Glomerular visceral epithelial cell (primary cell): ENCODE data around the gene RBM20.
"Not testable (repeated sequence)": the region's sequence is repeated elsewhere in the genome, so short reads cannot be mapped to it uniquely, and the experiment has no call there.

Experiments used
- DNase-seq: peaks from one replicate; pipeline ENCODE4 v3.0.0-alpha.2; 2016; ENCODE audit errors: extremely low spot score

Gene RBM20

DNA sequence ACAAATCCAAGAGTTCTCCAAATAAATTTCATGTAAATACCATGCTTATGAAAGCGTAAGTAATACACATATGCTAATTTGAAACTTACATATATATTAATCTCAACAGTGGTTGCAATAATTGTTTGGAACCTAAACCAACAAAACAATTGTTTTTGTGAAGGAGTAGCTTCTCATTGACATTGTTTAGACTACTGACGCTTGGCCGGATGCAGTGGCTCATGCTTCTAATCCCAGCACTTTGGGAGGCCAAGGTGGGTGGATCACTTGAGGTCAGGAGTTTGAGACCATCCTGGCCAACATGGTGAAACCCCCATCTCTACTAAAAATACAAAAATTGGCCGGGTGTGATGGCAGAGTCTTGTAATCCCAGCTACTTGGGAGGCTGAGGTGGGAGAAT lies 61.5 kb downstream of the RBM20 start:
- DNase-seq: not testable (repeated sequence)

DNA sequence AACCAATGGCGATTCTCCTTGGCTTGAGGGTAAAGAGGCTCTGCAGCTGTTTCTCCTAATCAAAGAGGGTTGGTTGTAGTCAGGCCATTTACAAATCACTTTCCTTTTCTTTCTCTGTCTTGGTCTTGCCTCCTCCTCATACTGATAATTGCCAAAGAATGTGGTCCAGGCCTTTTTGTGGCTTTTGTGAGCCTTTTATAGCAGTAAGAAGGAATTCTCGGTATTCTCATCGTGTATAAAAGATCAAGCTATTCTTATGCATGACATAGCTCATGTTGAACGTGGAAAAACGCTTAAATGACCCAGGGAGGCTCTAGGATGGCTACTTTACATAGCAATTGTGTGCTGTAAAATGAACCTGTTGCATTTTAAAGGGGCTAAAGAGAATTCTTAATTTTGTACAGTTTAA lies 62.6 kb downstream of the RBM20 start:
- peak; percentile 72 for DNase-seq

DNA sequence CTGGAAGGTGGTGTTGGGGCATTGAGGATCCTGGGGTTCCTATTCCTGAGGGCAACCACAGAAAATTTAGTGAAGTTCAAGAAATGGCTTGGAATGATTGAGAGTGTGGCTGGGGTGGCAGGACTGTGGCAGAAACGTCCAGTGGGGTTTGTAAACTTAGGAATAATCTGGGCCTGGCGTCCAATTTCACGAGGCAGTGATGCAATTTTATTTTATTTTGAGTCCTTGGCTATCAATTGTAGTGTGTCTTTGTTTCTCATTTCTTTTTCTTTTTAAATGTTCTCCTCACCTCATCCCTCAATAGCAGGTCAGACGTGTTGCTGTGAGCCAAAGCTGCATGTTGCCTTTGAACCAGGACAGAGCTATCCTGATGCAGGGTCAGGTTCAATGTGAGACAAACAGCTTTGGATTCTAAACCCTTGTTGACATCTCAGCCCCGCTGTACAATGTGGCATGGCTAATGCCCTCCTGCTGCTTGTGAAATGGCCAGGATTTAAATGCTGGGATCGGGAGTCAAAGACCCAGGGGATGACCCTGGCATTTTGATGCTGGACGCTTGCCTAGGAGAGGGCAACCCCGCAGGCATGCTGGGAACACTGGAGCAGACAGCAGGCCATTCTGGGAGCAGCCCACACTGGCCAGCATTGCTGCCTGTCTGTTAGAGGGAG lies 64.8 kb downstream of the RBM20 start:
- DNase-seq: no peak

DNA sequence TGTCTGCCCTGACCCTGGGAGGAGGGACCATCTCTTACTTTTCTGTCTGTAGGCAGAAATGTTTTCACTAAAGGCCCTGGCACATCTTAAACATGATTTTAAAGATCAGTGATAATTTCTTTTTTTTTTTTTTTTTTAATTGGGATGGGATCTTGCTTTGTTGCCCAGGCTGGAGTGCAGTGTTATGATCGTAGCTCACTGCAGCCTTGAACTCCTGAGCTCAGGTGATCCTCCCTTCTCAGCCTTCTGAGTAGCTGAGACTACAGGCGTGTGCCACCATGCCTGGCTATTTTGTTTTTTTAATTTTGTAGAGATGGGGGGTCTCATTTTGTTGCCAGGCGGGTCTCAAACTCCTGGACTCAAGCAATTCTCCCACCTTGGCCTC lies 65.3 kb downstream of the RBM20 start:
- no peak for DNase-seq

DNA sequence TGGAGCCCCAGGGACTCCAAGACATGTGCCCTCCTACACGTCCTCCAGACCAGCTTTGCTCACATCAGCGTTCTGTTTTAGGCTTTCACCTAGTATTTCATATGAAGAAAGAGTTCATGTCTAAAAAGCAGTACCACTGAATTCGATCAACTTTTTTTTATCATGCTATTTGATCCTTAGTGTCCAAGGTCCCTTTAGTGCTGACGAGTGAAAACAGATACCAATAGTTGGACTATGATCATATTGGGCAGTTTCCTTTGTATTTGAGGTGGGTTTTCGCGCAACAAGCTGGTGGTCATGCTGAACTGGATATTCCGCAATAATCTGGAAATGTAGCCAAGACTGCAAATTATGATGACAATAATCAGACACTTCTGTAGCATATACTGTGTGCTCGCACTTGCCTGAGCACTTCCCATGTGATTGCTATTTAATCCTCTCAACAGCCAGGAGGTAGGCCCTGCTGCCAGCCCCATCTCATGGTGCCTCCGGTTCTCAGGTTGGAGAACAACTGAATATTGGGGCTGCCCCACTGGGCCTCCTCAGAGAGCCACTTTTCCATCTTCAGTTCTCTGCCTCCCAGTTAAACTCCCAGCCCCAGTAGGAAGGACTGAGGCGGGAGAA lies 65.9 kb downstream of the RBM20 start:
- no peak for DNase-seq

DNA sequence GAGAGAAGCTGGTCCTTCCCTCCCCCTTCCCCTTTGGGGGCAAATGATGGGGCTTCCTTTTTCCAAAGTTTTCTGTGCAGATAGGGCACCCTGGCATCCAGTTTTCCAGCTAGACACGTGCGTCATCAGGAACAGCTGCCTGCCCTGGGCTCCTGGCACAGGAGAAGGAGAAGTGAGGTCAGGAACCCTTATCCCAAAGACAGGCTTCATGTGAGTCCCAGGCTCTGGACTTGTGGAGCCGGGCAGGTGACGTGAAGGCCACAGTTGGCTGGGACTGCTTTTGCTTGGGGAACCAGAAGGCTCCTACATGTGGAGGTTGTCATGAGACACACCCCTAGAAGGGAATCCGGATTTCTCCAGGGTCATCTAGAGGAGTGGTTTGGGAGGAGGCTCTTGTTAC lies 66.5 kb downstream of the RBM20 start:
- no peak for DNase-seq

DNA sequence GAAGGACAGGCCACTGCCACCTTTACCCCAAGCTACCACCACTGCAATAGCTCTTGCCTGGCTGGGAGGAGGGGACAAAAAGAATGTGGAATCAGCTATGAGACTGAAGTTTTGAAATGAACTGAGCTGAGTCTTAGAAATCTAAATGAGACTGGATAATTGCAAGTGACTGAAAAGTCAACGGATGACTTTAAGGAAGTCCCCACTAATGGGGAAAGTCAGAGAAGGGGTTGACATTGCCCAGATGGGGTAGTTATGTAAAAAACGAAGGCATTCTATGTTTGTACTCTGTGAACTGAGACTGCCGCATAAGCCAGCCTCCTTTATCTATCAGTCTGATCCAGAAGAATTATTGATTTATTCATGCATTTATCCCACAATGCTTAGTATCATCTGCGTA lies 67.2 kb downstream of the RBM20 start:
- DNase-seq: no peak

DNA sequence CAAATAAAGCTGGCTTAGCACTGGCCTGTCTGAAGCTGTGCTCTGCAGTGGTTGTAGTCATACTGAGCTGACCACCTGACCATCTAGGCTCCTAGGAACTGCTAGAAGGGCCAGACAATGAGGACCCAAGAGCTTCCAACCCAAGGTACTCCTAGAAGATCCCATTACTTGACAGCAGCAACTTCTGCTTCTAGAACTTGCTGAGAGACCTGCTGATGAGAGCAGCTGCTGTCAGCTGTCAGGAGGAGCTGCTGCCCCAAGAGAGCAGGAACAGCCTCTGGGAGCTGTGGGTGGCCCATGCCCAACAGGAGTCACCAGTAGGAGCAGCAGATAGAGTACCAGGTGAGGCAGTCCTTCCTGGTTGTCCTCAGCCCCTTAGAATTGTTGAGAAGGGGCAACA lies 70.2 kb downstream of the RBM20 start:
- DNase-seq: no peak

DNA sequence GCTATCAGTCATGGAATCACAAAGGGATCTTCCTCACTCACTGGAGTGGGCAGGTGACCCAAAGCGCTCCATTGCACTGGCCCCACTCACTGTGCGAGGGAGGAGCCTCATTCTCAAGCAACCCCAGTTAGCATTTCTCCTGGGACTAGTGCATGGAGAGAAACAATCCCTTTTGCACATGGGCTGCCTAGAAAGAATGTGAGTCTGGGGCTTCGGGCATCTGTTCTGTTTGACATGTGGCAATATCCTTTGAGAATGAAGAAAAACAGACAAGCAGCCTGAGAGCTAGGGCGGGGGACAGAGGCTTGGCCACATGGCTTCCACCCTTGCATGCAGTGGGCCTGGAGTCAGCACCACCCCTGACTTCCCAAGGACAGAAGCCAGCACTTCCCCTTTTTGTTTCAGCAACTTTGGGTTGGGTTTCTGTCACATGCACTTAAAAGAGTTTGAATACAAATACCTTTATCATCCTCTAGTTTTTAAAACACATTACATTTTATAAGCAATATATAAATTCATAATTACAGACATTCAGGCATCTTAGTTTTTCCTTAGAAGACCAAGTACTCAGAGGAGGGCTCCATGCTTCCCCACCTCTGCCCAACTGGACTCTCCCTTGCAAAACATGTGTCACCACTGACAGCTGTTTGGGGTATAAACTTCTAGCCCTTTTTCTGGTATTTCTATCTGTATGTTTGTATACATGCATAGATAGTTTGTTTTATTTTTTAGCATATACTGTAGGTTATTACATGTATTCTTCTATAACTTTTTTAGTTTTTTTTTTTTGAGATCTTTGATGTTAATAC lies 73.8 kb downstream of the RBM20 start:
- no peak for DNase-seq

DNA sequence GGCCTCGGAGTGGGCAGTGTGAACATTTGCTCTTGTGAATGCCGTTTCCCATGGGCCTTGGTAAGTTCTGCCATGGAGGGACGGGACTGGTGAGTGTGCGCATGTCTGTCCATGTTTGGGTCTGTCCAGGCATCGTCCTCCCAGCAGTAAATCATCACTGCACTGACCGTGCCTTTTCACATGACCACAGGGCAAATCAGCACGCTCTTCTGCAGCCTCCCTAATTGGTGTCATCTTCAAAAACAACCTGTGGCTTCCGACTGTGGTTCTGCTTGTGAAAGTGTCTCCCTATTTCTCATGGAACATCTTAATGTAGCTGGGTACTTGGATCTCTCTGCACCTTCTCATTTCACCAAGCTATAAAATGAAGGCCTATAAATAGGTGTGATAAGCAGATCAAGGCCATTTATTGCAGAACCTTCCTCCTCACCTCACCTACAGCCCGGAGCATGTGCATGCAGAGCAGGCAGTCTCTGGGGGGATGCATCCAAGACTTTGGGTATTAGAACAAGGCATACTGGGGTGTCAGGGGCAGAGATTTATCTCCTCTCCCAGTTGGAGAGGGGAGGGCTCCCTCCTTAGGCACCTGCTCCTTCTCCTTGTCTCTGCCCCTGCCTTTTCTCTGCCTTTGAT lies 77.4 kb downstream of the RBM20 start:
- DNase-seq: no peak

DNA sequence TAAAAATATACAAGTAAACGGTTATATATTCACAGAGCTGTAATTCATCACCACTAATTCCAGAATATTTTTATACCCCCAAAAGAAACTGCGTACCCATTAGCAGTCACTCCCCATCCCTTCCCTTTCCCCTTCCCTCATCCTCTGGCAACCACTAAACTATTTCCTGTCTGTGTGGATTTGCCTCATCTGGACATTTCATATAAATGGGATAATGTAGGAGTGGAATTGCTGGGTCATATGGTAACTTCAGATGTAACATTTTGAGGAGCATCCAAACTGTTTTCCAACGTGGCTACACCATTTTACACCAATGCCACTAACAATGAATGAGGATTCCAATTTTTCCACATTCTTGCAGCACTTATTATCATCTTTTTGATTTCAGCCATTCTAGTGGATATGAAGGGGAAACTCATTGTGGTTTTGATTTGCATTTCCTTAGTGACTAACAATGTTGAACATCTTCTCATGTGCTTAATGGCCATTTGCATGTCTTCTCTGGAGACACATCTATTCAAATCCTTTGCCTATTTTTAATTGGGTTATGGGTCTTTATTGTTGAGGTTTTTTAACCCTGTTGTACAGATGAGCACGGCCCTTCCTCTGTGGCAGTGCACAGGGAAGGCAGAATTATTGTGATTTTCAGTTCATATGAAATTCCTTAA lies 79.2 kb downstream of the RBM20 start:
- DNase-seq: no peak

DNA sequence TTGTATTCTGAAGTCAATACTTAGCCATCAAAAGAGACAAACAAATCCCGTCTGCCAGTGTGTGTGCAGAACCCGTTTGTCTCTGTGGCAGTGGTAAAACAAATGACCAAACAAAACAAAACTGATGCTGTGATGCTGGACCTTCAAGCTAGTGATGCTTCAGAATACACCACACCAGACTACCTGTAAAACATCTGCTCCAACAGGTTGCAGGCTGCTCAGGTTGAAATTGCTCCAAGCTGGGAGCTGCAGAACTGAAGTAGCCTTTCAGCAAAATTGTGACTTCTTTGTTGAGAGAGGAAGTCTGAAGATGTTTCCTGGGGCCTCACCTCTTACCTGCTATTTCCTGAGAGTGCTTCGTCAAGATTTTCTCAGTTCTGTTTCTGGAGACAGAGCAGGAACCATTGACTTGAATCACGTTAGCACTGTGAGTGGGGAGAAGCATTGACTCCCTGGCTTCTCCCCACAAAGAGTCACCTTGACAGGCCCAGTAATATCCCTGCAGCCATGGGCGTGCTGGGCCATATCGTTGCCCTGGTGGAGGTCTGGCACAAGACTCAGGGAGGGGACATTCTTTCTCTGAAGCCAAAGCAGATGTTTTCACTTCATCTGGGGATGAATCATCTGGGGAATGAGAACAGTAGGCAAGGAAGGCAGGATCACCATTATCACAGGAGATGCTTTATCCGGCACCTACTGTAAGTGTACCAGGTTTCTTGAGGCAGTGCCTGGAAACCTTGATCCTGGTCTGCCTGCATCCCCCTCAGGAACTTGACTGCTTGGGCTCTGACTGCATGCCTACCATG lies 80.2 kb downstream of the RBM20 start:
- no peak for DNase-seq

DNA sequence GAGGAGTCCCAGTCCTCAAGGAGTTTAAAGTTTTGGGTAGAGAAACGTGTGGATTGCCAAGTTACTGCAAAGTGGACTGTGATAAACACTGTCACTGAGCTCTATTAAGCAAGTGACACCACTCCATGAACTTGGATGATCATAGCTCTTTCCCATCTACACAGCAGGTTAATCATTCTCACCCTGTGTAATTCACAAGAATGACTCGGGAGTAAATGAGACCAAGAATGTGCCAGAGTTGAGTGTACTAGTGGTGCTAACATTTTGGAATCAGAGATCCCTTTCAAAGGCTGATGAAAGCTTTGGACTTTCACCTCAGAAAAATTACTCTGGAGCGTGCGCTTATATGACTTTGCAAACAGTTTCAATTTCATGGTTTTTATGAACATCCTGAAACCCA lies 80.8 kb downstream of the RBM20 start:
- no peak for DNase-seq

DNA sequence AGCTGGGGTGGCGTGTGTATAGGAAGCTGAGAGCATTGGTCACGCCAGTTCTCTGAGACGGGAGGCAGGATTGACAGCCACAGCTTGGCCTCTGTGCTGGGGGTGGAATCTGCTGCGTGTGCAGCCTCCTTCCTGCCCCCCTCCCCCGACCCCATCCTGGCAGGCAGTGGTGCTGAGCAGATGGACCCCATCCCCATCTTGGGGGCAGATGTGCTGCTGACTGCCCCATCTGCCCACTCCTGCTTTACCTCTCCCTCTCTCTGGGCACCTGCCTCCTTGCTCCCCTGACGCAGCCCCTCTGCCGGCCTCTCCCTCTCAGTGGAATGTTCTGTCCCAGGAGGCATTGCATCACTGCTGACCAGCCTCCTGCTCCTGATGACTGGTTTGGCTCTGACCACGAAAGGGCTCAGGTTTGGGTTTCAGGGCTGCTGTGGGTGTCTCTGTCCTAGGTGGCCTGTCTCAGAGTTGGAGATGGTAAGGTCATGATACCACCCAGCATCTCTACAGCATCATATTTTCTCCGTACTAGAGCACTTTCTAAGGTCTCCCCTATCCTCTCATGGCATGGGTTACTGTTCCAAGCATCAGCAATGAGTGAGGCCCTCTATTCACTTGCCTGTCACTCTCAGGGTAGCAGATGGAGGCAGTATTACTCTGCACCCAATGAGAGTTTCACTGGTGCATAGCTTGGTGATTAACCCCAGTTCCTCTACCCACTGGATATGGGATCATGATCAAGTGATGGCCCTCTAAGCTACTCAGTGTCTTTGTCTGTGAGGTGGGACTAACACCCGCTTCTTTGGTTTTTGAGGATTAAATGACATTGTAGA lies 81.9 kb downstream of the RBM20 start:
- DNase-seq: no peak

DNA sequence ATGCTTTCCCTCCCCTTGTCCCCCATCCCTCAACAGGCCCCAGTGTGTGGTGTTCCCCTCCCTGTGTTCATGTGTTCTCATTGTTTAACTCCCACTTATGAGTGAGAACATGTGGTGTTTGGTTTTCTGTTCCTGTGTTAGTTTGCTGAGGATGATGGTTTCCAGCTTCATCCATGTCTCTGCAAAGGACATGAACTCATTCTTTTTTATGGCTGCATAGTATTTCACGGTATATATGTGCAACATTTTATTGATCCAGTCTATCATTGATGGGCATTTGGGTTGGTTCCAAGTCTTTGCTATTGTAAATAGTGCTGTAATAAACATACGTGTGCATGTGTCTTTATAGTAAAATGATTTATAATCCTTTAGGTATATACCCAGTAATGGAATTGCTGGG lies 83.6 kb downstream of the RBM20 start:
- DNase-seq: not testable (repeated sequence)

DNA sequence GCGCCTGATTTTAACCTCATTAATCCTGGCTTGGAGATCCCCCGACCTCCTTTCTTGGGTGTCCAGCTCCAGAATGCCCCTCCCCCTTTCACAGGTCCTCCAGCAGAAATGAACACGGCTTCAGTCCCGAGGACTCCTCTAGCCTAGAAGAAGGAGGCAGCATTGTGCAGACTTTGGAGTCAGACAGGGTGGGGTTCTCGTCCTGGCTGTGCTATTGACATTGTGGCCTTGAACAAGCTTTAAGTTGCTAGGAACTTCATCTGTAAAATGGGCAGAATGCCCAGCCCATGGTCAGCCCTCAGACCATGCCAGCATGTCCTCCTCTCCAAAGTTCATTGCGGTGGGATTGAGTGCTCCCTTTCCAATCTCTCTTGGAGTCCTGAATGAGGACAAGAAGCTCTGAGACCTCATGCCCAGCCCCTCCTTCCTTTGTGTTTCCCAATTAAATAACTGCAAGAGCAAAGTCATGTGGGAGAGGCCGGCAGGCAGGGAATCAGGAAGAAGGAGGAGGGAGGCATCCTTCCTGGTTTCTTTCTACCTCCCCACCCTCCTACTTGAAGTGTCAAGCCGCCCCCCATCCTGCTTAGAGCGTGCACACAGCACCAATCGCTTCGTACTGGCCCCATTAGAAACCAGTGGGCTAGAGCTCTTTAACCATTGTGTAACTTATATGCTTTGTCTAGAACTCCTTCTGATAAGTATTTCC lies 86.4 kb downstream of the RBM20 start:
- no peak for DNase-seq

DNA sequence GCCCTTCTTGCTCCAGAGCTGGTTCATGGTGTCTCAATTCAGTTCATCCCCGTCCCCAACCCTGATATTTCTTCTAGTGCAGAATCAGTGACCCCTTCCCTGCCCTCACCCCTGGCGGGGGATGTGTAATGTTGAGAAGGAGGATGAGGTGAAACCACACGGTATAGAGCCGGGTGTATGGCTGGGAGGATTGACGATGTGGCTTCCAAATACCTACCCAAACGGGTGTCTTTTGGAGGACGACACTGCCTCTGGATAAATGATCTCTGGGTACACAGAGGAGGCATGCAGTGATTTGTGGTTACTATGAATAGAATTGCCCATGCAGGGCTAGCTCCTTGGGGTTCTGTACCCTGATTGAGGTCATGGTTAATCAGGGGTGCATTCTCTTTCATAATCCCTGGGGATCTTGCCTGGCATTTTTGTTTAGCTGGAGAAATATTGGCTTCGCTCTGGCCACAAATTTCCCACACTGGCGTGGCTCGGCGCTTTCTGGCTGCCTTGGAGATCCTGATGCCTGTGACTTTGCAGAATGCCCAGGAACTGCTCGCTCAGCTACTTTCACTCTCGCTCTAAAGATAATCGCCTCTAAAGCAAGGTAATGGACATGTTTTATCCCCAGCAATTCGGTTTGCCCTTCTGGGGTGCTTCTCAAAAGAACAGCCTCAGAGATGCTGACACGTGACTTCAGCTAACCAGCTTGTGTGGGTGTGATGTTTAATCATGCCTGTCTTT lies 89.2 kb downstream of the RBM20 start:
- DNase-seq: peak; percentile 9

DNA sequence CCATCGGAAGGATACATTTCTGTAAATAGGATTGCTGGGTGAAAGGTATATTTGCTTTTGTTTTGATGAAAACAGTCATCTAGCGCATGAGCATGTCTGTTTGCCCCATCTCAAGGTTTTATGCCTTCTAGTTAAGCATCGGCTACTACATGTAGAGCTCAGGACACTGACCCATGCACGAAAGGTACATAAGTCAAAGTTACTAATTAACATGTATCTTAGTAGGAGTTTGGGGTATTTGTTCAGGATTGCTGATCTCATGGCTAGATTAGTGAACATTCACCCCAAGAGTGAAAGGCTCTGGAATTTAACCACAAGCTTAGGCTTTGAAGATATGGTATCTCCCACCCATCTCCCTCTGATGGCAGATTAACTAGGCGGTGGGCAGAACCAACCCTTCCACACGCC lies 91.5 kb downstream of the RBM20 start:
- DNase-seq: peak; percentile 30
